NAMALWA (cell line): ENCODE measurements around the gene SPACA4.

Experiments used
- DNase-seq: peaks from one replicate; pipeline ENCODE4 v3.0.0-alpha.2; 2015; ENCODE audit warnings: low spot score

SPACA4 gene

DNA sequence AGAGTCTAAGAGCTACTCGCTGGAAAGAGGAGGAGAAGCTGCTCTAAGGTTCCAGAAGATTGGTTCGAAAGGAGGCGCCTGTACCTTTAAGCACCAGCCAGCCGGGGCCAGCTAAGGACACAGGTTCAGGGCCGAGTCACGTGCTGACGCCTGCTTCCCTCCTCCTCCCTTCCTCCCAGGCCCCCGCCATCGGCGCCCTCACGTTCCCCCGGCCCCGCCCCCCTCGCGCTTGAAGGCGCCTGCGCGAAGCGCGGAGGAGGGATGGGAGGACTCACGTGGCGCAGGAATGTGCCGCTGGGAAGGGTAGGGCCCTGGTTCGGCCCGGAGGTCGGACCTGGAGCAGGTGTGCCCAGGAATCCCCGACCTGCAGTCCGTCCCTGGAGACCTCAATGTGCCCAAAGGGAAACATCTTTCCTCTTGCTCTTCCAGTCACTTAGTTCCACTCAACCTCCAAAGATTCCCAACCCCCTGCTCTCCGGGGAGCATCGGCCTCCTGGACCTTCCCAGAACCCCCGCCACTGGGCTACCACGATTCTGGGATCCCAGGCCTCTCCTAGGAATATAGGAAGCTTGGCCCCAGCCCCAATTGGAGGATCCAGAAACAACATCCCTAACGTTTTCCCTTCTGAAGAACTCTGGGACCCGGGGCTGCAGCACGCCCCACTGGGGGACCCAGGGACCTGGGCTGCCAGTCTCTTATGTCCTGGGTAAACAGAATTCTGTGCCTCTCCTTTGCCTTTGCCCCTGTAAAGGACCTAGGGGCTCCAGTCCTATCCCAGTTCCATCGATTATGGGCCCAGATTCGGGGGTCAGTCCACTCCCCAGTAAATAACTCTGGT lies 28.1 kb downstream of the SPACA4 start:
- DNase-seq = peak; percentile 93

DNA sequence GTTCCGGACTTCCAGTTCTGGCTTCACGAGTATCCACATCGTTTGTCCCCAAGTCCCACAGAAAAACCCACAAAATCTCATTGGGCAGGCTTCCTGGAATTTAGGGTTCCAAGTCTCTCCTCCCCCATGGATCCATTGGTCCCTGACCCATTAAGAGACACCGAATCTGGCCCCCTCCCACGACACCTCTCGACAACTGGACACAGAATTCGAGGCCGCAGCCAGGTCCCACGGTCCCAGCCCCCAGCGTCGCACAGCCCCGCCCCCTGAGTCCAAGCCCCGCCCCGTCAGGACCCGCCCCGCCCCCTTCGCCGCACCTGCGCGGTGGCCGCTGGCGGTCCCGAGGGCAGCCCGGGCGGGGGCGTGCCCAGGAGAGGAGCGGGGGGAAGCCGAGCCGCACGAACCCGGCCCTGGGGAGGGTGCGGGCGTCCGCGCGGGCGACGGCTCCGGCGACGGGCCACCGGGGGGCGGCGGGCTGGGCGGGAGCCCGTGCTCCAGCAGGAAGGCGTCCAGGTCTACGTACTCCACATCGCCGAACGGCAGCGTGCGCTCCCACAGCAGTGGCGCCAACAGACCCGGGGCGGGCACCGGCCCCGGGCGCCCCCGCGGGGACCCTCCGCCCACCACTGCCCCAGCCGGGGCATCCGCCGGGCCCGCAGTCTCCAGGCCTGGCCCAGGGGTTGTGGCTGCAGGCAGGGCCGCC lies 28.9 kb downstream of the SPACA4 start:
- DNase-seq = peak; percentile 83

DNA sequence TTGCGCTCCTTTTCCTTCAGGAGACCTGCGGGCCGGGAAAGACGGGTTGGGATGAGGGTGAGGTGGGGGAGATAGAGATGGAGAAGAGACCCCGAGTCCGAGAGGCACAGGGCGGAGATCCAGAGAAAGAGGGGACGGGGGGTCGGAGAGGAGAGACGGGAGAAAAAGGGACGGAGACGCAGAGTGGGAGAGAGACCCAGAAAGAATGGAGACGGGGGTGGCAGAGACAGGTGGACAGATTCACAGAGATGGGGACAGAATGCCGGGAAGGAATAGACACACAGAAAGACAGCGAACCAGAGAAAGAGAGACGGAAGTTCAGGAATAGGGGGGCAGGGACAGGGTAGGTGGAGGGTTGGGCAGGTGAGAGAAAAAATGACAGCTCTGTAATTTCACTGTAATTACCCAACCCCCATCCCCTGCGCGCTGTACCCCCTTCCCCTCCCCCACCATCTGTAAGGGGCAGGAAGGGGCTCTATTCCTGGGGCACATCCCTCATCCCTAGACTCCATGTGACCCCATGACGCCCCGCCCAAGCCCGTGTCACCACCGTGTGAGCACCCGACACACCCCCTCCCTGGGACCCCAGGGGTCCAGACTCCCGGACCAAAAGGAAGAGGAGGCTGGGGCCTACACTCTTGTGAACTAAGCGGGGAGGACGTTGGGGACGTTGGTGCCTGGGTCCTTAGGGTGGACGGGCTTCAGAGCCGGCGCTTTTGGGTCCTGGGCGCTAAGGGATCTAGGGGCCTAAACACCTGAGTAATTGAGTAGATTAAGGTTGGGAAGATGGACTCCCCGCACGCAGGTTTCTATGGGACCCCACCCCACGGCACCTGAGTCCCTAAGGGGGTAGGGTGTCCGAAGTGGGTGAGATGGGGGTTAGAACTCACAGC lies 29.7 kb downstream of the SPACA4 start:
- peak; percentile 56 for DNase-seq

DNA sequence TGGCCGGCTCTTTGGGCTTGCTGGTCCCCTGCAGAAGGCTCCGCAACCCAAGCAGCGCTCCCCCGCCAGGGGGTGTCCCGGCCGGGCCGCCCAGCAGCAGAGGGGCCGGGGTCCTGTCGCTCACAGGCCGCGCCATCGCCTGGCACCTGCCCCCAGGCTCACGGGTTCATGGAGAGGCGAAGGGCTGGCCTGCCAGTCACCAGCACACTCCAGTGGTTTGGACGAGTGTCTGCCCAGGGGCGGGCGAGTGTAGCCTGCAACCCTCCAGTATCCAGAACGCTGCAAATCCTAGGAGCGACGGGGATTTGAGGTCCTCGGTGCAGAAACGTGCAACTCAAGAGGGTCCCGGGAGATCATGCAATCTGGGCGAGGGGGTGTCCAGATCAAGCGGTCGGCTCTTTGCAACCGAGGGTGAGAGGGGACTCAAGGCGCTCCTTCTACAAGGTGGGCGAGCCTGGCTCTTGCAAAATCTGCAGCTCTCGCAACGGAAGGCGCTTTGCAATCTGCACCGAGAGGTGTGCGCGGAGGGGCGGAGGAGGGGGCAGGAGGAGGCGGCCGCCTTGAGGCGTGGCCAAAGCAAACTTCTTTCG lies 30.4 kb downstream of the SPACA4 start, which contains the start of gene DBP:
TSS of gene DBP (minus strand) at position 521 of the 590 bp plus-strand sequence. CDS start at position 136, 385 bp downstream.
- DNase-seq = no peak

DNA sequence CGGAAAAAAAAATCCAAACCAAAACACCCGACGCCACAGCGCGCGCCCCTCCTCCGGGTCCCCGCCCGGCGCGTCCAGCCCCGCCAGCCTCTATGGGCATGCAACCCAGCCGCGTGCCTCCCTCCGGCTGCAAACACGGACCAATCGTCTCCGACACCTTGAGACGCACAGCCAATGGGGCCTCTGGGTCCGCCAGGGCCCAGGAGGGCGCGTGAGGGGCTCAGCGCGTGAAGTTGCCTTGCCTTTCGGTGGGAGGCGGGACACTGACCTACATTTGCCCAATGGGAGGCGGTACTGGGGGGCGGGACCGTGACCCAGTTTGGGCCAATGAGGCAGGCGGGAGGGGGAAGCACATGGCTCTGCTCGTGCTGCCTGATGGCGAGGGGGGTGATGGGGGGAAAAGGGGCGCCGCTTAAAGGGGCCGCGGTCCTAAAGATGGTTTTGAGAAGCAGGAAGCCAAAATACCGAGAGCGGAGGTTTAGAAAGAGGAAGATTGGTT lies 31.0 kb downstream of the SPACA4 start:
- peak; percentile 100 for DNase-seq

DNA sequence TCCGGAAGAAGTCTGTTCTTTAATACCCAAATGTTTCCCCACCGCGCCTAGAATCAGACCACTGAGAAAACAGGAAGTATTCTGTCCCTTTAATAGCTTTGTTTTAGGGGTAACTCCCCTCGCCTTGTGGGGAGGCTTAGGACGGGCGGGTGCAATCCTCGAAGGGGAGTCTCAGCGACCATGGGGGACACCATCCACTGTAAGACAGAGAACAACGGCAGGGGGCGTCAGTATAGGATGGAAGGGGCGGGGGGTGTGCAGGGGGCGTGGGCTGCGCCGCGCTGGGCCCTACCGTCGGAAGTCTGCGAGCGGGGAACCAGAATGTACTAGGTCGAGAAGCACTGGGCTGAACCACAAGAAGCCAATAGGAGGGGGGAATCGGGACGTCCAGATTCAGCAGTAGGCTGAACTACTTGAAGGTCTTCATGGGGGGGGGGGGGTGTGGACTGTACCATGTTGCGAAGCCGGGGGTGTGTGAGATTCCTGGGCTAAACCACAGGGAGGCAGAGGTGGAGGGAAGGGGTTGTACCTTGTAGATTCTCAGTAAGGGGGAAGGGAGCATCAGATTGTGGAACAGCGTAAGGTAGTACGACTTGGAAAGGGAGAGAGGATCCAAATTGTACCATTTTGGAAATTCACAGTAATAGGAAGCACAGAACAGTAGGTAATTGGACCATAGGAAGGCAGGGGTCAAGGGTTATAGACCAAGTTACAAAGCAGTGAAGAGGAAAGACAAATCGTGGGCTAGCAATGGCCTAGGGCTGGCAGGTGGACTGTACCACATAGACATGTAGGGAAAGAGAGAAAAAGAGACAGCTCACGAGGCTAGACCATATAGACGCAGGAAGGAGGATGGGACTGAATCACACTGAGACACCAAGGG lies 31.6 kb downstream of the SPACA4 start:
- DNase-seq = peak; percentile 95

DNA sequence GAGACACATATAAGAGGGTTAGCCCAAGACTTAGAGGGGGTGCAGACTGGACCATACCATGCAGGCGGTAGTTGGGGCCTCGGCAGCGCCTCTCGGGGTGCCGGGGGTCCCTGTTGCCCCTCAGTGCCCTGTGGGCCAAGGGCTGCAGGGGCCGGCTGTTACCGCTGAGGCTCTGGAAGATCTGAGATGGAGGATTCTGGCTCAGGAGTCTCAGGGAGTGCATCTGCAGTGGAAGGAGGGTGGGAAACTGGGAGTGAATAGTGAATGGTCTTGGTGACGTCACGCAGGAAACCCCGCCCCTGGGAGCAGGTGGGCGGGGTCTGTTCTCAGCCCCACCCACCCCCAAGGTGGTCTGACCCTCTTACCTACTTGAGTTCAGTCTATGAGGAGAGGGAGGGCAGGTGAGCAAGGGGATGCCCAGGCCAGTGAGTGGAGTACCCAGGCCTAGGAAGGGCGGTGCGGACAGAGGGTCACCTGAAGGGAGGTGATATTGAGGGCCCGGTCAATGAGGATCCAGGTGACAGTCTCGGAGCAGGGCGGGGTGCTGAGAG lies 32.4 kb downstream of the SPACA4 start:
- peak; percentile 43 for DNase-seq

DNA sequence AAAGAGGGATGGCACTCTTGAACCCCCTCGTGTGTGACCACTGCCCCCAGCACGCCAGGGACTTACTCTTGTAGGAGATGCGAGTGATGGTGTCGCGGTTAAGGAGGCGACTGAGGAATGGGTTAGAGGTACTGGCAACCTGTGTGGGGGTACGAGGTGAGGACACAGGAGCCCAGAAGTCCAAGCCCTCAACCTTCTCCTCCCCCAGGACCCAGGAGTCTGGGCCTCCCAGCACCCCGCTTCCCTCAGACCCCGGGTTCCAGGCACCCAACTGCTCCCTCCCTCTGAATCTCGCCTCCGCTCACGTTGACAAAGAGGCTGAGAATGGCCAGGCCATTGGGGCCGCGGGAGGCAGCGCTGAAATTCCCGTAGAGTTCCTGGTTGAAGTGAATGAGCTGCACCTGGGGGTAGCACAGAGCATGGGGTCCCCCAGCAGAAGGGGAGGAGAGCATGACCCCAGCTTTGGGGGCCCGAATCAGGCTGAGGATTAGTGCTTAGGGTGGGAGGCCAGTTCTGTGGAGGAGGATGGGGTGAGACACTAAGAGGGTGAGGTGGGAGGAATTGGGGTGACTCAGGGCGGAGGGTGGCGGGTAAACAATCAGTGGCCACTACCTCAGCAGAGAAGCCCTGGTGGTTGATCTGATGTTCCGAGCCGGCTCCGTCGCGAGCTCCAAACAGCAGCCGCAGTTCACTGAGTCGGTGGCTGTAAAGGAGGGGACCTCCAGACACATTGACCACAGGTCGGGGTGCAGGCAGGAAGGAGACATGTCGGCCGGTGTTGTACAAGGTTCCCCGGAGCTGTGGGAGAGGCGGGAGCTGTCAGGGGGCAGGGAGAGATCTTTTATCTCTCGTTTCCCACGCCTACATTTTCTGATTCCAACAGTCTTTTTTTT lies 33.2 kb downstream of the SPACA4 start:
- no peak for DNase-seq

DNA sequence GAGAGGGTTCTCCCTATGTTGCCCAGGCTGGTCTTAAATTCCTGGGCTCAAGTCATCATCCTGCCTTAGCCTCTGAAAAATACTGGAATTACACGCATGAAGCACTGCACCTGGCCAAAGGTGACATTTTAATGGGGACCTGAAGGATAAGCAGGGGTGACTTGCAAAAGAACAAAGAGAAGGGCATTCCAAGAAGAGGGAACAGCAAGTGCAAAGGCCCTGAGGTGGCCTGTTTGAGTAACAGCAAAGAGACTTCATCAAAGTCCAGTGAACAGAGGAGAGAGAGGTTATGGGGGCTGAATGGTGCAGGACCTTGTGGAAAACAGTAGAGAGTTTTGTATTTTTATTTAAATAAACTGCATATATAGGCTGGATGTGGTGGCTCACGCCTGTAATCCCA lies 35.3 kb downstream of the SPACA4 start:
- no peak for DNase-seq

DNA sequence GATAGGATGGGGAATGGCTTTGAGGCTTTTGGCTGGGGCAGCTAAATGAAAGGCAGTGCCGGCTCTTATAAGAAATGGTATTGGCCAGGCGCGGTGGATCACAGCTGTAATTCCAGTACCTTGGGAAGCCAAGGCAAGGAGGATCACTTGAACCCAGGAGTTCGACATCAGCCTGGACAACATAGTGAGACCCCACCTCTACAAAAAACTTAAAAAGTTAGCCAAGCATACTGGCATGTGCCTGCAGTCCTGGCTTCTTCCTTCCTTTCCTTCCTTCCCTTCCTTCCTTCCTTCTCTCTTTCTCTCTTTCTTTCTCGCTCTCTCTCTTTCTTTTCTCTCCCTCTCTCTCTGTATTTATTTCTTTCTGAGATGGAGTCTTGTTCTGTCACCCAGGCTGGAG lies 36.3 kb downstream of the SPACA4 start:
- DNase-seq = no peak

DNA sequence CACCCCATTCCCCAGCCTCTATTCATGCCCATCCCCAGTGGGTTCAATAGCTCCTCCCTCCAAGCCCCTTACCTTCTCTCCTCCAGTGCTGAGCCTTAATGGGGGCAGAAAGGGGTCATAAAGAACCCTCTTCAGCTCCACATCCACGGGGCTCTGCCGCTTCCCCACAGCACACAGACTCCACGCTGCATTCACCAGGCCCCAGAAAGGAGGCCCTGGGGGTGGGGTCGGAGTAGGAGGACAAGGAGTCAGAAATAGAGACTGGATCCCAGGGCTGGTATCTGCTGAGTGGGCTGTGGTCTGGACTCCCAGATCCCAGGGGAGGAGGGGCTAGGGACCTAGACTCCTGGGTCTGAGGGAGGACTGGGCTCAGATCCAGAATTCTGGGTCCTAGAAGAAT lies 37.8 kb downstream of the SPACA4 start:
- DNase-seq = no peak

DNA sequence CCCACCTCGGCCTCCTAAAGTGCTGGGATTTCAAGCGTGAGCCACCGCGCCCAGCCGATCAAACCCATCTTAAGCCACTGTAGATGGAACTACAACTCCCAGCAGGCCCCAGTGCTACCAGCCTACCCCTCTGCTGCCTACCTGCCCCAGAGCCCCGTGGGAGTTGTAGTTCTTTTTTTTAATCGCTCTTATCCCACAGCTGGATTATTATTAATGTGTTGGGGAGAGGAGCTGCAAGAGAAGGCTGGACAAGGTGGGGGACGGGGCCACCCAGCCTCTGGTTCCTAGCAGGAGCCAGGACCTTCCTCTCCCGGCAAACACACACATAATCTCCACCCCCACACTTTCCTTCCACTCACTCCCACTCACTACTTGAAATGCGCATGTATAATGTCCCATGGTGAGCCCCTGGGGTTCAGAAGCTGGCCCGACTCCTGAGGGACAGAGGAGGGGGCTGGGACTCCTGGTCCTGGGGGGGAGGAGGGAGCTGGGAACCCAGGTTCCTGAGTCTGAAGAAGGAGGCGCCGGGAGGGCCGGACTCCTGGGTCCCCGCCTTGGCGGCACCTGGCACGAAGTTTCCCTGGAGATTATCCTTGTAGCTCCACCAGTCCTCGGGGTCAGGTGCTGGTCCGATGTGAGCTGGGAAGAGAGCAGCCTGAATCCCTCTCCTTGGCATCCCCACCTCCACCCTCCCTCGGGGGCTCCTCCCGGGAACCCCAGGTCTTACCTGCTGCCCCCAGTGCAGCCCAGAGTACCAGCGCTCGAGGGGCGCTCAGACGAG lies 38.5 kb downstream of the SPACA4 start:
- peak; percentile 84 for DNase-seq

DNA sequence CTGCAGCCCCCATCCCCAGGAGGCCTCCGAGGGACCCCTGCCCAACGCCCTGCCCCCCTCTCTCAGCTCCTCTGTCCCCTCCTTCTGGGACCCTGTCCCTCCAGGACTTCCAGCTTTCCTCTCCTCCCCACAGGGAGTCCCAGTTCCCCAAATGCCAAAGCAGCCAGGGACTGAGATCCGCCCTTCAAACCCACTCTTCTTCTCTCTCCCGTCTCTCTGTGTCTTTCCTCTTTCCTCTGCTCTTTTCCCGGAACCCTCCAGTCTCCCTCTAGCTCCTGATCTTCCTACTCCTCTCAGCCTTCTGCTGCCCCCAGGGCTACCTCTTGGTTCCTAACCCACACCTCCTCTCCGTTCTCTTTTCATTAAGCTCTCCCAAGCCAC lies 39.1 kb downstream of the SPACA4 start:
- DNase-seq = no peak

DNA sequence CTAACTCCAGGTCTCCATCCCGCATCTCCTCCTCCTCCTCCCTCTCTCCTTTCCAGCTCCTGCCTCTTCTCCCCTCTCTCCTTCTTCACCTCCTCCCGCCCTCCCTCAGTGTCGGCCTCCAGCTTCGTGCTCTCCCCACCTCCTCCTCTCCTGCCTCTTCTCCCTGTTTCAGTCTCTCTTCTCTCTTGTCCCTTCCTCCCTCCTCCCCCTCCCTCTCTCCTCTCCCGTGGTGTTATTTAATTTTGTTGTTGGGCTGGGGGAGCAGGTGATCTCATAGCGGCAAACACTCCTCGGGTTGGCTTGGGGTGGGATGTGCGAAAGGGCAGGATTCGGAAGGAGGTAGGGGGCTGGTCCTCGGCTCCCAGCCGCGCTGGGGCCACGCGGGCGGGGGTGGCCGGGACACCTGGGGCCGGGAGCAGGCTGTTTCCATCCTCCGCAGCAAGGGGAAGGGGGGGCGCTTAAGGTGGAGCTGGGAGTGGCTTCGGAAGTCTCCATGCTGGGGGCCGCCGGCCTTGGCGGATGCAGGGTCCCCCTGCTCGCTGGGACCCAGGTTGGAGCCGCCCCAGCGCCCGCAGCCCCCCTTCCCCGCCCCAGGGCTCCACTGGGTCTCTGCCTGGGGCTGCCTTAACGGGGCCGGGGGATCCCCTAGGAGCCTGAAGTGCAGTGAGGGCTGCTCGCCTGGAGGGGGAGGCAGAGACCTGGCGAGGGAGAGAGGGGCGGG lies 39.6 kb downstream of the SPACA4 start, which contains the start of gene CA11:
TSS of gene CA11 (minus strand) at position 187 of the 721 bp plus-strand sequence. CDS start 555 bp downstream, outside the sequence.
- peak; percentile 94 for DNase-seq

DNA sequence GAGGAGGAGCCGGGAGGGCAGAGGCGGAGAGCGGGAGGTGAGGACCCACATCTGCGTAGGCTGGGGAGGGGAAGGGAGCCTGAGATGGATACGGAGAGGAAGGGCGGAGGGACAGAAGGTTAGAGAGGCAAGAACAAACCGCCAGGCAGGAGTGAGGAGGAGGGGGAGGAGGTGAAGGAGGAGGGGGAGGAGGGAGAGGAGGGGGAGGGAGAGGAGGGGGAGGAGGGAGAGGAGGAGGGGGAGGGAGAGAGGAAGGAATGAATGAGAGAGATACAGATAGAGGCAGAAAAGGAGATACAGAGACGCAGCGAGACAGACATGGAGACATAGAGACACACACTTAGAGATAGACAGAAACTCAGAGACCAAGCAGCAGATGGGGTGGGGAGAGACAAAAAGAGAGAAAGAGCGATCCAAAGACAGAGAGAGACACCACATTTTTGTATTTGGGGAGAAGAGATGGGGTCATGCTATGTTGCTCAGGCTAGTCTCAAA lies 40.2 kb downstream of the SPACA4 start:
- DNase-seq = peak; percentile 35

DNA sequence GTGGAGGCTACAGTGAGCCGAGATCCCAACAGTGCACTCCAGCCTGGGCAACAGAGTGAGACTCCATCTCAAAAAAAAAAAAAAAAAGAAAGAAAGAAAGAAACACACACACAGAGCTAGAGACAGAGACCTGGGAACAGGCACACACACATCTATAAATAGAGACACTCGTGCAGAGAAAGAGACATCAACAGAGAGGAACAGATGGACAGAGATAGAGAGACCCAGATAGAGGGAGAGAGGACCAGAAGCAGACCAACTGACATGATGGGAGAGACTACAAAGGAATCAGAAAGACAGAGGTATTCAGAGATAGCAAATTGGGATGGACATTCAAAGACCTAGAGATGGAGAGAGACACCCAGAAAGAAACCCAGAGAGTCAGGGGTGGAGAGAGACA lies 41.6 kb downstream of the SPACA4 start:
- DNase-seq = no peak

DNA sequence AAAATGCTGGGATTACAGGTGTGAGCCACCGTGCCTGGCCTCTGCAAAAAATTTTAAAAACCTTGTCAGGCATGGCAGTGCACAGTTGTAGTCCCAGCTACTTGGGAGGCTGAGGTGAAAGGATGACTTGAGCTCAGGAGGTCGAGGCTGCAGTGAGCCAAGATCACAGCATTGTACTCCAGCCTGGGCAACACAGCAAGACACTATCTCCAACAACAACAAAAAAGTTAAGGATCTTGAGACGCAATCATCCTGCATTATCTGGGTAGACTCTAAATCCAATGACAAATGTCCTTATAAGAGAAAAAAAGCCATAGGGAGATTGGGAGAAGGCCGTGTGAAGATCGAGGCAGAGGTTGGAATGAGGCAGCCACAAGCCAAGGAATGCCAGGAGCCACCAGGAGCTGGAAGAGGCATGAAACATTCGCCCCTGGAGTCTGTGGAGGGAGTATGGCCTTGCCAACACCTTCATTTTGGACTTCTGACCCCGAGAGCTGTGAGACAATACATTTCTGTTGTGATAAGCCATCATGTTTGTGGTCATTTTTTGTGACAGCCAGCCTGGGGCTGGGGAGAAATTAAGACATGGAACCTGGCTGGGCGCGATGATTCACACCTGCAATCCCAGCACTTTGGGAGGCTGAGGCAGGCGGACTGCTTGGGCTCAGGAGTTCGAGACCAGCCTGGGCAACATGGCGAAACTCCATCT lies 44.6 kb downstream of the SPACA4 start:
- DNase-seq = no peak
